ENCODE results near the gene EPB42.

The EPB42 gene

DNA sequence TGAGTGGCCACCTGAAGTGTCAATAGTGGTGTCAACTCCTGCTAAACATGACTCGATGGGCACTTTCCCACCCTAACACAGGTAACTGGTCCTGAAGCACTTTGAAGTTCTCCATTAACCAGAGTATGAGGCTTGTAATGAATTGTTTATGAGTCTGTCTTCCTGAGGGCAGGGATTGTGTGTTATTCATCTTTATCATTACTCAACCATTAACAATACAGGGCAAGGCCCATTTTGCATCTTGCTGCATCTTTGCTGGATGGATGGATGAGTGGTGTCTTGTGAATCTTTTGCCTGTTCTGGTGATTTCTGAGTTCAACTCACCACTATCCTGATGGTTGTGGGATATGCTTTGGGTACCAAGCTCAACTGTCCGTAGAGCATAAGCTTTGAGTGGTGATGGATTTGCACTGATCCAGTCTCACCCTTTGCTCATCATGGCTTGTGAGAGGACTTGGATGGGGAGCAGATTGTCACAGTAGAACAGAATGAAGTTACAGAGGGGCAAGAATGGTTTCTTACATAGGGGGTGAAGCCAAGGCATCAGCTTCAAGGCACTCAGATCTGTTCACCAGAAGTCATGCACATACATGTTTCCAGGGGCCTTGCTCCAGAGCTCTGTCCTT, 22.3 kb upstream of the EPB42 start:
- DNase-seq (ENCODE audit: low read depth, low spot score), result no peak
- in situ Hi-C loops (cut with HindIII; ENCODE audit: low sequenced_read_pairs), result no loop called here
- no peak overlapping the region for H3K4me3 ChIP-seq (ENCODE audit: low read depth, low read length)
- TF ChIP-seq, protein P1, sequence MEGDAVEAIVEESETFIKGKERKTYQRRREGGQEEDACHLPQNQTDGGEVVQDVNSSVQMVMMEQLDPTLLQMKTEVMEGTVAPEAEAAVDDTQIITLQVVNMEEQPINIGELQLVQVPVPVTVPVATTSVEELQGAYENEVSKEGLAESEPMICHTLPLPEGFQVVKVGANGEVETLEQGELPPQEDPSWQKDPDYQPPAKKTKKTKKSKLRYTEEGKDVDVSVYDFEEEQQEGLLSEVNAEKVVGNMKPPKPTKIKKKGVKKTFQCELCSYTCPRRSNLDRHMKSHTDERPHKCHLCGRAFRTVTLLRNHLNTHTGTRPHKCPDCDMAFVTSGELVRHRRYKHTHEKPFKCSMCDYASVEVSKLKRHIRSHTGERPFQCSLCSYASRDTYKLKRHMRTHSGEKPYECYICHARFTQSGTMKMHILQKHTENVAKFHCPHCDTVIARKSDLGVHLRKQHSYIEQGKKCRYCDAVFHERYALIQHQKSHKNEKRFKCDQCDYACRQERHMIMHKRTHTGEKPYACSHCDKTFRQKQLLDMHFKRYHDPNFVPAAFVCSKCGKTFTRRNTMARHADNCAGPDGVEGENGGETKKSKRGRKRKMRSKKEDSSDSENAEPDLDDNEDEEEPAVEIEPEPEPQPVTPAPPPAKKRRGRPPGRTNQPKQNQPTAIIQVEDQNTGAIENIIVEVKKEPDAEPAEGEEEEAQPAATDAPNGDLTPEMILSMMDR (IDR thresholded peaks at IDR 0.05; ENCODE audit: low read depth, low read length), result no peak

DNA sequence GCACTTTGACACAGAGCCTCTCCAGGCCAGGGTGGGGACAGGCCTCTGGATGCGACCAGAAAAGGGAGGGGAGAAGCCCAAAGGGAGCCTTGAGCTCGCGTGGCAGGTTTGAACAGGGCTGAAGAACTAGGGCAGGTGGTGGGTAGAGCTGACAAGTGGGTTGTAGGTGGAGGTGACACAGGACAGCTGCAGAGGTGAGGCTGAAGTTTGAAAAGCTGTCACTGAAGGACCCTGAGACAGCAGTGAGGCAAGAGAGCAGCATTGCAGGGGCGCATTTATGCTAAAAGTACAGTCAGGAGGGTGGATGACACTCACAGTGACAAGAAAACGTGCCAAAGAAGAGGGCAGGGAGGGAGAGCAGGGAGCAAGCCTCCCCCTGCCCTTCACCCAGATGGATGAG, 21.8 kb upstream of the EPB42 start:
- in situ Hi-C loops (cut with HindIII; ENCODE audit: low sequenced_read_pairs), result no loop called here
- DNase-seq (ENCODE audit: low read depth, low spot score), result no peak
- H3K4me3 ChIP-seq (ENCODE audit: low read depth, low read length), result no peak overlapping the region
- TF ChIP-seq, protein P1 (IDR thresholded peaks at IDR 0.05; ENCODE audit: low read depth, low read length), result no peak

DNA sequence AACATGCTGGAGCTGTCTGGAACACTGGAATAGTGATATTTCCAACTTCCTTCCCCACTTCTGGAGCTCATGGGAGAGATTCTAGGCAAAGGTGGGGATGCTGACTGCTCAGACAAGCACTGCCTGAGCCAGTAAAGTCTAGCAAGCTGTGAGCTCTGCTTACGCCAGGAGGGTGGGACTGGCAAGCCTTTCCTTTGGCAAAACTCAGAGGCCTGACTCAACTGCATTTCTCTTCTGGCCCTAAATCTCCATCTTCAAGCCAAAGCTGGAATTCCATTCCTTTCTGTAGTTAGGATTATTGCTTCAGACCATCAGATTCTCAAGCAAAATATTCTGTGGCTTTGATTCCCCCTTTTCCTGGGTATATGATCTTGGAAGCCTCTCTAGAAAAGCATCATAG, 20.3 kb upstream of the EPB42 start:
- DNase-seq (ENCODE audit: low read depth, low spot score), result peak; percentile 61
- in situ Hi-C loops (cut with HindIII; ENCODE audit: low sequenced_read_pairs), result no loop called here
- TF ChIP-seq, protein P1 (IDR thresholded peaks at IDR 0.05; ENCODE audit: low read depth, low read length), result no peak
- H3K4me3 ChIP-seq (ENCODE audit: low read depth, low read length), result no peak overlapping the region

DNA sequence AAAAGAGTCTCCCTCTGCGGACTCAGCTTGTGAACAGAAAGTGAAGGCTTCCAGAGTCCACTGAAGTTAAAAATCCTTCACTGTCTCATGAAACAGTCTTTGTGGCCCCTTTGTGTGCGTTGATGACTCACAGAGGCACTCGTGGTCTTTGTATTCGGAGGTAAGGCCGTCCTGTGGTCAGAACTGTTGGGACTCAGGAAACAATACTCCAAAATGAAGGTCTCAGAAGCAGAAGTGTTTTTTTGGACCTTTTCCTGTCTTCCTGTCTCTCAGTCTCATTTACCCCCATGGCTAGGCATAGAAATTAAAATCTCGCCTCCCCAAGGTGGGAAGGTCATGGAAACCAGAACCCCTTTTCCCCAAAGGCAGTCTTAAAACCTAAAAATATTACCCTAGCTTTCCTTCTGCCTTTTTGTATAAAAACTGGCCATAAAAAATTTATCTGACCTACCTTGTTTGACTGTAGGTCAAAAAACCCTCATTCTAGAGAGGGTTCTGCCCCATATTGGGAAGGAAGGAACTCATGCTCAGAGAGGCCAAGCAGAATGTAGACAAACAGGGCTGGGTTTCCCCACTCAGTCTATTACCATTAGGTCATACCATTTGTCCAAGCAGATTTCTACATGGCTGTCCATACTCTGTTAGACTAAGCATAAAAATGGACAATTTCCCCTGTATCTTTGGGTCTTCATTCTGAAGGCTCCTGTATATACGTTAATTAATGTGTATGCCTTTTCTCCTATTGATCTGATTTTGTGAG, 19.1 kb upstream of the EPB42 start:
- DNase-seq (ENCODE audit: low read depth, low spot score), result peak; percentile 57
- in situ Hi-C loops (cut with HindIII; ENCODE audit: low sequenced_read_pairs), result no loop called here
- TF ChIP-seq, protein P1 (IDR thresholded peaks at IDR 0.05; ENCODE audit: low read depth, low read length), result no peak
- H3K4me3 ChIP-seq (ENCODE audit: low read depth, low read length), result no peak overlapping the region

DNA sequence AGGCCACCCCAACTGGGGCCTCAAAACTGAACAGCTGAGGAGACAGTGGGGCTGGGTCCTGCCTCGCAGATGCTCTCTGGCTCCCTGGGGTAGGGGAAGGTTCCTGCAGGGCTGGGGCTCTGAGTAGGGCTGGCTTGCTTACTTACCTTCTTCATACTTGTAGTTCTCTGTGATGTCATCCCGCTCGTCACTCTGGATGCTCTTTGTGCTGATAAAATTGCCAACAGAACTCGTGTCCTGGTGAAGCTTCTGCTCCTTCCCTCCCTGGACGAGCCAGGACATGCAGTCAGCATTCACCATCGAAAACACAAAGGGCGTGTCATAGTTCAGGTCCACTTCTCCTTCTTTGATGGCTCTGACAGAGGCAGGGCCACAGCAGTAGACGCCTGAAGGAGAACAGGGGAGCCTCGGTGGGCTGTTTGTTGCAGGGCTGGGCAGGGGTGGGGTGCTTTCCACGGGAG, 17.9 kb upstream of the EPB42 start:
- DNase-seq (ENCODE audit: low read depth, low spot score), result no peak
- H3K4me3 ChIP-seq (ENCODE audit: low read depth, low read length), result no peak overlapping the region
- in situ Hi-C loops (cut with HindIII; ENCODE audit: low sequenced_read_pairs), result no loop called here
- TF ChIP-seq, protein P1 (IDR thresholded peaks at IDR 0.05; ENCODE audit: low read depth, low read length), result no peak

DNA sequence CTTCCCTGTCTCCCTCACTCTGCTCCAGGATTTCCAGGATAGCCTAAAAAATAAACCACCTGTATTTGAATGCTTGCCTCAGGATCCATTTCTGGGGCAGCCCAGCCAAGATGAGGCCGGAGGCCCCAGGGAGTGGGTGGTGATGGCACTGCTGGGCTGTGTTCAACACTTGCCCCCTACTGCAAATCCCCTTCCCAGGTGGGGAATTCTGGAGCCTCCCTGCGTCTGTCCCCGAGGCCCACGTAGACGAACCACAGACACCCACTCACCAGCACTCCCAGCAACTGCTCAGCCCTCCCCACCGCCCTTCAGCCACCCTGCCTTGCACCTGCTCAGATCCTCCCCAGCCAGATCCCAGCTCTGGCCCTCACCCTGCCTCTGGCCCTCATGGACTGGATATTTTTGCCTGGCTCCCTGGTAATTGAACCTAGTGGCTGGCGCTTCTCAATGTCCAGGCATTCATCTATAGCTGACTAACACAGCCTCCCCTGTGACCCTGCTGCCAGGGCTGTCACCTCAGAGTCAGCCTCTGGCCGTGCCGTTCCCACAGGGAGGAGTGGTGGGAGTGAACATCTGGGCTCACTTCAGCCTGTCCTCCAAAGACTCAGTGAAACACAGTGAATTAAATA, 17.1 kb upstream of the EPB42 start:
- DNase-seq (ENCODE audit: low read depth, low spot score), result no peak
- TF ChIP-seq, protein P1 (IDR thresholded peaks at IDR 0.05; ENCODE audit: low read depth, low read length), result no peak
- in situ Hi-C loops (cut with HindIII; ENCODE audit: low sequenced_read_pairs), result no loop called here
- H3K4me3 ChIP-seq (ENCODE audit: low read depth, low read length), result no peak overlapping the region
